Measurements from ENCODE around the gene SNCG. TPM values are rescaled to one million over a fixed set of nuclear protein-coding genes. Genes with fewer than 3 reads are reported as not detected.

Gene SNCG
- total RNA-seq, 1 experiment from 2014 or later = 7.3 TPM

DNA sequence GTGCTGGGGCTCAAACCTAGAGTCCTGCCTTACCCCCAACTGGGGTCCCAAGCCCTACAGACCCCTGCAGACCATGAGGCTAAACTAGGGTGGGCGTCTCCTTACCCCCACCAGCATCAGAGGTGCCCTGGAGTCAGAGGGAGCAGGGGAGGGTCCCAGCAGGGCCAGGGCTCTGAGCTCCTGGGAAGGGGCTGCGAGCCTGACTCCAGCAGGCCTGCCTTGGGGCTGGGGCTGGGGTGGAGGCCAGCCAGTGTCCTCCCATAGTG lies 1.3 kb downstream of the SNCG start:
- ChIA-PET CTCF (interaction anchor here (0.8 to 3.5 kb wide), 4 partner anchors 8 to 22 kb away, joined by 4 to 22 read pairs (median 12); partner anchors contain the start of gene ADIRF), POLR2A (interaction anchor here (0.5 to 2.0 kb wide), 3 partner anchors 10 to 19 kb away, joined by 3 to 43 read pairs (median 3); partner anchors contain the start of gene ADIRF)
- no peaks in the 10 kb centered on the region for H3K9me3 Mint-ChIP-seq (ENCODE audit: unreplicated experiment)
- no peak for TF ChIP-seq CTCF (IDR thresholded peaks at IDR 0.05; ENCODE audit: unreplicated experiment)
- no peak overlapping the region for H3K4me3 Mint-ChIP-seq (ENCODE audit: unreplicated experiment)
- intact Hi-C loops (cut with micrococcal nuclease) = no loop called here
- no peak overlapping the region for H3K27ac Mint-ChIP-seq (ENCODE audit: low read depth, unreplicated experiment)
- no TSS peak for BruUV-seq (replicated peaks)
- peaks cover 12% of the 10 kb centered on the region for H3K4me1 Mint-ChIP-seq (ENCODE audit: insufficient read depth, unreplicated experiment)
- H3K27me3 Mint-ChIP-seq (ENCODE audit: insufficient read depth, unreplicated experiment) = no peaks in the 10 kb centered on the region
- DNase-seq (ENCODE audit: unreplicated experiment) = no peak
- H3K36me3 Mint-ChIP-seq (ENCODE audit: insufficient read depth, unreplicated experiment) = no peaks in the 10 kb centered on the region

GRCh38 chr10:86960003-86960862 lies 1.8 kb downstream of the SNCG start:
- H3K4me3 Mint-ChIP-seq (ENCODE audit: unreplicated experiment) = no peak overlapping the region
- no peak overlapping the region for H3K27ac Mint-ChIP-seq (ENCODE audit: low read depth, unreplicated experiment)
- ChIA-PET CTCF (interaction anchor here (0.7 to 3.5 kb wide), 12 partner anchors 7 to 305 kb away, joined by 3 to 22 read pairs (median 4); partner anchors contain the start of gene ADIRF), POLR2A (interaction anchor here (2.0 kb wide), 1 partner anchor 9 kb away, joined by 43 read pairs; the partner anchor contains the start of gene ADIRF)
- DNase-seq (ENCODE audit: unreplicated experiment) = peak; percentile 80
- H3K4me1 Mint-ChIP-seq (ENCODE audit: insufficient read depth, unreplicated experiment) = peaks cover 12% of the 10 kb centered on the region
- intact Hi-C loops (cut with micrococcal nuclease) = no loop called here
- BruUV-seq (replicated peaks) = no TSS peak
- H3K36me3 Mint-ChIP-seq (ENCODE audit: insufficient read depth, unreplicated experiment) = no peaks in the 10 kb centered on the region
- no peaks in the 10 kb centered on the region for H3K9me3 Mint-ChIP-seq (ENCODE audit: unreplicated experiment)
- H3K27me3 Mint-ChIP-seq (ENCODE audit: insufficient read depth, unreplicated experiment) = no peaks in the 10 kb centered on the region
- peak; percentile 85 for TF ChIP-seq CTCF (IDR thresholded peaks at IDR 0.05; ENCODE audit: unreplicated experiment)

GRCh38 chr10:86960863-86961434 lies 2.5 kb downstream of the SNCG start:
- POLR2A ChIA-PET = no interaction called here
- Mint-ChIP-seq H3K9me3 (ENCODE audit: unreplicated experiment) (no peaks in the 10 kb centered on the region), H3K27me3 (ENCODE audit: insufficient read depth, unreplicated experiment) (no peaks in the 10 kb centered on the region), H3K4me3 (ENCODE audit: unreplicated experiment) (no peak overlapping the region), H3K36me3 (ENCODE audit: insufficient read depth, unreplicated experiment) (no peaks in the 10 kb centered on the region), H3K27ac (ENCODE audit: low read depth, unreplicated experiment) (no peak overlapping the region), H3K4me1 (ENCODE audit: insufficient read depth, unreplicated experiment) (peaks cover 12% of the 10 kb centered on the region)
- CTCF ChIA-PET = interaction anchor here (0.6 to 3.4 kb wide), 9 partner anchors 8 to 210 kb away, joined by 3 to 18 read pairs (median 4); no protein-coding TSS in a partner anchor
- TF ChIP-seq CTCF (IDR thresholded peaks at IDR 0.05; ENCODE audit: unreplicated experiment) = no peak
- intact Hi-C loops (cut with micrococcal nuclease) = no loop called here
- no TSS peak for BruUV-seq (replicated peaks)
- no peak for DNase-seq (ENCODE audit: unreplicated experiment)

GRCh38 chr10:86961481-86962091 lies 3.2 kb downstream of the SNCG start:
- DNase-seq (ENCODE audit: unreplicated experiment) = peak; percentile 20
- BruUV-seq (replicated peaks) = no TSS peak
- intact Hi-C loops (cut with micrococcal nuclease) = no loop called here
- Mint-ChIP-seq H3K9me3 (ENCODE audit: unreplicated experiment) (no peaks in the 10 kb centered on the region), H3K27me3 (ENCODE audit: insufficient read depth, unreplicated experiment) (no peaks in the 10 kb centered on the region), H3K4me1 (ENCODE audit: insufficient read depth, unreplicated experiment) (peaks cover 17% of the 10 kb centered on the region), H3K36me3 (ENCODE audit: insufficient read depth, unreplicated experiment) (no peaks in the 10 kb centered on the region), H3K27ac (ENCODE audit: low read depth, unreplicated experiment) (no peak overlapping the region), H3K4me3 (ENCODE audit: unreplicated experiment) (no peak overlapping the region)
- no peak for TF ChIP-seq CTCF (IDR thresholded peaks at IDR 0.05; ENCODE audit: unreplicated experiment)
- ChIA-PET POLR2A (no interaction called here), CTCF (interaction anchor here (0.6 kb wide), 1 partner anchor 167 kb away, joined by 3 read pairs; no protein-coding TSS in a partner anchor)

Data from MCF 10A (cell line).